Measurements from ENCODE around the gene KDM2B.

The KDM2B gene

DNA sequence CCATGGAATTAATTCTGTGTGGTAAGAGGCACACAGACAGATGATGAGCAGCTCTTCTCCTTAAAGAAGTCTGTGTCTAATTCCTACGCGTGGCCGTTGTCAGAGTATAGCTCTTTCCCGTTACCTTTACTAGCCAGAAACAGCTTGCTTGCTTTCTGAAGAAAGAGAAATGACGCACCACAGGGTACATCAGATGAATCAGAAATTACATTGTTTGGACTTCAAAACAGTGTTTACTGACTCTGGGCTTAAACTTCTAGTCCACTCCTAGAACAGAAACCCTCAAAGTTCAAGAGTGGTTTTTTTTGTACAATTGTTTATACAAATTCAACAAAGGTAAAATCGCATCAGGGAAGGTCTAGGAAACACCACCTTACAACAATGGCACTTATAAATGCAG is 151.9 kb downstream of the KDM2B start:
- H3K4me2 ChIP-seq (ENCODE audit: low read depth, low read length) = no peak overlapping the region
- H3K9me3 ChIP-seq (replicated peaks; ENCODE audit: insufficient read depth, low read length) = no peaks in the 10 kb centered on the region
- no peak overlapping the region for H3K9ac ChIP-seq (ENCODE audit: low read length)
- no peak for DNase-seq
- H4K20me1 ChIP-seq (ENCODE audit: insufficient read depth, low read length) = no peaks in the 10 kb centered on the region
- H3K27ac ChIP-seq (ENCODE audit: low read length) = no peak overlapping the region
- H3K79me2 ChIP-seq (ENCODE audit: low read length) = no peaks in the 10 kb centered on the region
- no peak for TF ChIP-seq EZH2 (optimal IDR thresholded peaks at IDR 0.05; ENCODE audit: low read depth, low read length)
- TF ChIP-seq, protein P1, sequence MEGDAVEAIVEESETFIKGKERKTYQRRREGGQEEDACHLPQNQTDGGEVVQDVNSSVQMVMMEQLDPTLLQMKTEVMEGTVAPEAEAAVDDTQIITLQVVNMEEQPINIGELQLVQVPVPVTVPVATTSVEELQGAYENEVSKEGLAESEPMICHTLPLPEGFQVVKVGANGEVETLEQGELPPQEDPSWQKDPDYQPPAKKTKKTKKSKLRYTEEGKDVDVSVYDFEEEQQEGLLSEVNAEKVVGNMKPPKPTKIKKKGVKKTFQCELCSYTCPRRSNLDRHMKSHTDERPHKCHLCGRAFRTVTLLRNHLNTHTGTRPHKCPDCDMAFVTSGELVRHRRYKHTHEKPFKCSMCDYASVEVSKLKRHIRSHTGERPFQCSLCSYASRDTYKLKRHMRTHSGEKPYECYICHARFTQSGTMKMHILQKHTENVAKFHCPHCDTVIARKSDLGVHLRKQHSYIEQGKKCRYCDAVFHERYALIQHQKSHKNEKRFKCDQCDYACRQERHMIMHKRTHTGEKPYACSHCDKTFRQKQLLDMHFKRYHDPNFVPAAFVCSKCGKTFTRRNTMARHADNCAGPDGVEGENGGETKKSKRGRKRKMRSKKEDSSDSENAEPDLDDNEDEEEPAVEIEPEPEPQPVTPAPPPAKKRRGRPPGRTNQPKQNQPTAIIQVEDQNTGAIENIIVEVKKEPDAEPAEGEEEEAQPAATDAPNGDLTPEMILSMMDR (IDR thresholded peaks at IDR 0.05; ENCODE audit: low read length) = no peak
- no peaks in the 10 kb centered on the region for H3K9me2 ChIP-seq (replicated peaks; ENCODE audit: insufficient read depth, low read length)
- no peak overlapping the region for H2AFZ ChIP-seq (ENCODE audit: low read length)
- no peaks in the 10 kb centered on the region for H3K36me3 ChIP-seq (replicated peaks; ENCODE audit: insufficient read depth, low read length)
- no peak overlapping the region for H3K4me3 ChIP-seq (ENCODE audit: low read length)
- H3K27me3 ChIP-seq (replicated peaks; ENCODE audit: insufficient read depth, low read length) = no peaks in the 10 kb centered on the region
- H3F3A ChIP-seq (ENCODE audit: insufficient read depth, low read length) = no peaks in the 10 kb centered on the region
- no peaks in the 10 kb centered on the region for H3K4me1 ChIP-seq (ENCODE audit: low read length)

GRCh38 chr12:121427556-121428050 is 153.2 kb downstream of the KDM2B start:
- H3K36me3 ChIP-seq (replicated peaks; ENCODE audit: insufficient read depth, low read length) = no peaks in the 10 kb centered on the region
- no peaks in the 10 kb centered on the region for H3K4me1 ChIP-seq (ENCODE audit: low read length)
- H3K27ac ChIP-seq (ENCODE audit: low read length) = no peak overlapping the region
- no peaks in the 10 kb centered on the region for H3K79me2 ChIP-seq (ENCODE audit: low read length)
- H3K4me2 ChIP-seq (ENCODE audit: low read depth, low read length) = no peak overlapping the region
- H3K9me2 ChIP-seq (replicated peaks; ENCODE audit: insufficient read depth, low read length) = no peaks in the 10 kb centered on the region
- H3K9ac ChIP-seq (ENCODE audit: low read length) = no peak overlapping the region
- H4K20me1 ChIP-seq (ENCODE audit: insufficient read depth, low read length) = no peaks in the 10 kb centered on the region
- no peaks in the 10 kb centered on the region for H3K27me3 ChIP-seq (replicated peaks; ENCODE audit: insufficient read depth, low read length)
- DNase-seq = no peak
- no peak for TF ChIP-seq EZH2phosphoT487 (IDR thresholded peaks at IDR 0.05; ENCODE audit: low read length)
- no peak for TF ChIP-seq EZH2 (optimal IDR thresholded peaks at IDR 0.05; ENCODE audit: low read depth, low read length)
- TF ChIP-seq, protein P1 (IDR thresholded peaks at IDR 0.05; ENCODE audit: low read length) = no peak
- no peaks in the 10 kb centered on the region for H3F3A ChIP-seq (ENCODE audit: insufficient read depth, low read length)
- H2AFZ ChIP-seq (ENCODE audit: low read length) = no peak overlapping the region
- H3K4me3 ChIP-seq (ENCODE audit: low read length) = no peak overlapping the region
- H3K9me3 ChIP-seq (replicated peaks; ENCODE audit: insufficient read depth, low read length) = no peaks in the 10 kb centered on the region

DNA sequence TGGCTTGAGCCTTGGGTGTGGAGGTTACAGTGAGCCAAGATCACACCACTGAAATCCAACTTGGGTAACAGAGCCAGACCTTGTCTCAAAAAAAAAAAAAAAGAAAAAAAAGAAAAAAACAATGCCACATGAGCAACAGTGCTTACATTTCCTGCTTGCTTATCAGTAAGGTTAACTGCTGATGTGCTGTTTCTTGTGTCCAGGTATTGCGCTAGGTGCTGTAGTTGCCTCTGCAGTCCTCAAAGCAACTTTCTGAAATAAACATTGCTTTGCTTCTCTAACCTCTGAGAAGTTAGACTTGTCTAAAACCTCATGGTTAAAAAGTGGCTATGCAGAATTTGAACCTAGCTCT is 156.2 kb downstream of the KDM2B start:
- H3K4me3 ChIP-seq (ENCODE audit: low read length) = no peak overlapping the region
- H3K79me2 ChIP-seq (ENCODE audit: low read length) = no peaks in the 10 kb centered on the region
- H4K20me1 ChIP-seq (ENCODE audit: insufficient read depth, low read length) = no peaks in the 10 kb centered on the region
- no peaks in the 10 kb centered on the region for H3F3A ChIP-seq (ENCODE audit: insufficient read depth, low read length)
- no peaks in the 10 kb centered on the region for H3K36me3 ChIP-seq (replicated peaks; ENCODE audit: insufficient read depth, low read length)
- H3K4me2 ChIP-seq (ENCODE audit: low read depth, low read length) = no peak overlapping the region
- H3K9me3 ChIP-seq (replicated peaks; ENCODE audit: insufficient read depth, low read length) = no peaks in the 10 kb centered on the region
- no peak overlapping the region for H2AFZ ChIP-seq (ENCODE audit: low read length)
- H3K27ac ChIP-seq (ENCODE audit: low read length) = no peak overlapping the region
- H3K4me1 ChIP-seq (ENCODE audit: low read length) = no peaks in the 10 kb centered on the region
- TF ChIP-seq EZH2phosphoT487 (IDR thresholded peaks at IDR 0.05; ENCODE audit: low read length) = no peak
- TF ChIP-seq EZH2 (optimal IDR thresholded peaks at IDR 0.05; ENCODE audit: low read depth, low read length) = no peak
- TF ChIP-seq, protein P1 (IDR thresholded peaks at IDR 0.05; ENCODE audit: low read length) = no peak
- H3K9ac ChIP-seq (ENCODE audit: low read length) = no peak overlapping the region
- DNase-seq = no peak
- H3K9me2 ChIP-seq (replicated peaks; ENCODE audit: insufficient read depth, low read length) = no peaks in the 10 kb centered on the region
- H3K27me3 ChIP-seq (replicated peaks; ENCODE audit: insufficient read depth, low read length) = no peaks in the 10 kb centered on the region

Measured in MM.1S (cell line).